Ascending aorta (tissue), 2 donors: ENCODE data around the gene ASPM. TPM values are rescaled to one million over a fixed set of nuclear protein-coding genes. Genes with fewer than 3 reads are reported as not detected.

ENCODE experiments used
- DNase-seq, 2 donors: peaks; one replicate each; pipeline ENCODE4 v3.0.0-alpha.2; 2019; ENCODE audit warnings: low spot score in 2 of 2
- H3K27ac ChIP-seq, 2 donors: fragments of 200-600 bp; sonication (generic); one replicate each; pipeline ENCODE4 v1.5.1; 2016 to 2017; ENCODE audit warnings: mild to moderate bottlenecking in 1 of 2
- H3K27me3 ChIP-seq: fragments of 200-600 bp; sonication (generic); one replicate; pipeline ENCODE4 v1.5.1; 2017
- H3K36me3 ChIP-seq, 2 donors: fragments of 200-600 bp; sonication (generic); one replicate each; pipeline ENCODE4 v1.5.1; 2016
- H3K4me1 ChIP-seq, 2 donors: fragments of 200-600 bp; sonication (generic); one replicate each; pipeline ENCODE4 v1.5.1; 2016 to 2017; ENCODE audit warnings: mild to moderate bottlenecking in 1 of 2
- H3K4me3 ChIP-seq, 2 donors: fragments of 200-600 bp; sonication (generic); one replicate each; pipeline ENCODE4 v1.5.1; 2016 to 2017; ENCODE audit warnings: mild to moderate bottlenecking in 1 of 2
- H3K9me3 ChIP-seq, 2 donors: fragments of 200-600 bp; sonication (generic); one replicate each; pipeline ENCODE4 v1.5.1; 2016
- intact Hi-C: fragments of 100-400 bp; cut with DNase I; formaldehyde crosslinking; loops from one replicate; pipeline ENCODE4 v1.15.1; 2023
- total RNA-seq: library from RNA; depleted of rRNA; stranded (reverse); fragments of >200 nt; gene quantifications from one replicate; pipeline ENCODE4 v1.1.0, GENCODE V29; 2016
- TF ChIP-seq, protein P1 (sequence below), 3 experiments: fragments of 200-600 bp in 2 of 3; fragments of 450-650 bp in 1 of 3; sonication (generic) in 2 of 3; IDR thresholded peaks; one replicate each; pipeline ENCODE4 v1.5.1; 2016 to 2019; ENCODE audit warnings: antibody characterized with exemption in 3 of 3, mild to moderate bottlenecking in 1 of 3, moderate library complexity in 1 of 3

ASPM gene
- total RNA-seq, 1 donor from 2014 or later, result not detected

DNA sequence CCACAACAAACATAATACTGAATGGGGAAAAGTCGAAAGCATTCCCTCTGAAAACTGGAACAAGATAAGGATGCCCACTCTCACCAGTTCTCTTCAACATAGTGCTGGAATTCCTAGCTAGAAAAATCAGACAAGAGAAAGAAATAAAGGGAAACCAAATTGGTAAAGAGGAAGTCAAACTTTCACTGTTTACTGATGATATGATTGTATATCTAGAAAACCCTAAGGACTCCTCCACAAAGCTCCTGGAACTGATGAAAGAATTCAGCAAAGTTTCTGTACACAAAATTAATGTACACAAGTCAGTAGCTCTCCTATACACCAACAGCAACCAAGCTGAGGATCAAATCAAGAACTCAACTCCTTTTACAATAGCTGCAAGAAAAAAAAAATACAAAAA, 72.5 kb downstream of the ASPM start:
- Histone ChIP-seq H3K27me3 (no peaks in the 10 kb centered on the region), H3K4me3 (no peak overlapping the region), H3K9me3 (no peaks in the 10 kb centered on the region), H3K36me3 (no peaks in the 10 kb centered on the region), H3K27ac (no peak overlapping the region), H3K4me1 (no peaks in the 10 kb centered on the region)
- TF ChIP-seq, protein P1, sequence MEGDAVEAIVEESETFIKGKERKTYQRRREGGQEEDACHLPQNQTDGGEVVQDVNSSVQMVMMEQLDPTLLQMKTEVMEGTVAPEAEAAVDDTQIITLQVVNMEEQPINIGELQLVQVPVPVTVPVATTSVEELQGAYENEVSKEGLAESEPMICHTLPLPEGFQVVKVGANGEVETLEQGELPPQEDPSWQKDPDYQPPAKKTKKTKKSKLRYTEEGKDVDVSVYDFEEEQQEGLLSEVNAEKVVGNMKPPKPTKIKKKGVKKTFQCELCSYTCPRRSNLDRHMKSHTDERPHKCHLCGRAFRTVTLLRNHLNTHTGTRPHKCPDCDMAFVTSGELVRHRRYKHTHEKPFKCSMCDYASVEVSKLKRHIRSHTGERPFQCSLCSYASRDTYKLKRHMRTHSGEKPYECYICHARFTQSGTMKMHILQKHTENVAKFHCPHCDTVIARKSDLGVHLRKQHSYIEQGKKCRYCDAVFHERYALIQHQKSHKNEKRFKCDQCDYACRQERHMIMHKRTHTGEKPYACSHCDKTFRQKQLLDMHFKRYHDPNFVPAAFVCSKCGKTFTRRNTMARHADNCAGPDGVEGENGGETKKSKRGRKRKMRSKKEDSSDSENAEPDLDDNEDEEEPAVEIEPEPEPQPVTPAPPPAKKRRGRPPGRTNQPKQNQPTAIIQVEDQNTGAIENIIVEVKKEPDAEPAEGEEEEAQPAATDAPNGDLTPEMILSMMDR (IDR thresholded peaks at IDR 0.05), result no peak
- intact Hi-C loops, result no loop called here
- DNase-seq, result no peak

DNA sequence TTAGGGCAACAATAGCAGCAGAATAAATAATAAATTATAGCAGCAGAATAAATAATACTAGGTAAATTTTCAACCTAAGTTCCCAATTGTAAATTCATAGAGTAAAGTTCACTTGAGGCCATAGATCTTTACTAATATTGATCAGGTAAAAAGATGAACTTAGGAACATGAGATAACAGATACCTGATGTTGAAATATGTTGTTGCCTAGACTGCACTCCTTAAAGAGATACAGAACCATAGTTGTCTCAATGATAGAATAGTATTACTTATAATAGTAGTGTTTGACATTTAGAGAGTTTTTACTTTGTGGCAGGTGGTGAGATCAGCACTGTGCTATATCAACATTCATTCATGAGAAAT, 79.0 kb downstream of the ASPM start:
- DNase-seq, result no peak
- TF ChIP-seq, protein P1 (IDR thresholded peaks at IDR 0.05), result no peak
- Histone ChIP-seq H3K27ac (no peak overlapping the region), H3K27me3 (no peaks in the 10 kb centered on the region), H3K4me1 (no peaks in the 10 kb centered on the region), H3K4me3 (no peak overlapping the region), H3K36me3 (no peaks in the 10 kb centered on the region), H3K9me3 (no peaks in the 10 kb centered on the region)
- intact Hi-C loops, result no loop called here

DNA sequence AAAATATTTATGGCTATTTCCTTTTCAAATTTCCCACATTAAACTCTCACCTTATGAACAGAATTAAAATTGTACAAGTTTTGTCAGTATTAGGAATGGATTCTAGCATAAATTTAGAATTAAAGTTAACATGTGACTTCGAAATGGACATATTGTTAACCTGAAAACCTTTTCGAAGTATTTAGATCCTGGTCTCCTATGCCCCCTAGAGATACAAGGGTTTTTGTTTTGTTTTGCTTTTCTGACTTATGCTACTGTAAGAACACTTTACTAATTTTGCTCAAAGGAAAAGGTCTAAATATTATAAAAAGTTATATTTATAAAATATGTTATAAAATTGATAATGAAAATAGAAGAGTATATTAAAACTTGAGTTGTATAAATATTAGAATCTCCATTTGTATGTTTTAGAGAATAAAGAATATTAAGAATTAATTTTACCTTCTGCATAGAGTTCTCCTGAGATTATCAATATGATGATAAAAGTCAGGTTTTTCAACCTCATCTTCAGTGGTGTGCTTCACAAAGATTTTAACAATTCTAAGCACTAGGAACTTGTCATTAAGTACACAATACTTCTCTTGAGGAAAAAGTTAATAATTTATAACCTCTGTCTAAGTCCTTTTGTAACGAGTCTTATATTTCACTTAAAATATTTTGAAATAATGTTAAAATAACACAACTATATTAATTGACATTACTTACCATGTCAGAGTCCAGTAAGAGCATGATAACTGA, 79.6 kb downstream of the ASPM start, which contains the start of gene F13B:
TSS of gene F13B (minus strand) at position 542 of the 738 bp plus-strand sequence. CDS start at position 505, 37 bp downstream.
- intact Hi-C loops, result no loop called here
- H3K9me3 ChIP-seq, result no peaks in the 10 kb centered on the region
- H3K4me3 ChIP-seq, result no peak within 1 kb of the TSS
- H3K27ac ChIP-seq, result no peak within 1 kb of the TSS
- no peaks in the 10 kb centered on the region for H3K27me3 ChIP-seq
- DNase-seq, result no peak
- TF ChIP-seq, protein P1 (IDR thresholded peaks at IDR 0.05), result no peak
- H3K36me3 ChIP-seq, result no peaks in the 10 kb centered on the region
- H3K4me1 ChIP-seq, result no peaks in the 10 kb centered on the region

DNA sequence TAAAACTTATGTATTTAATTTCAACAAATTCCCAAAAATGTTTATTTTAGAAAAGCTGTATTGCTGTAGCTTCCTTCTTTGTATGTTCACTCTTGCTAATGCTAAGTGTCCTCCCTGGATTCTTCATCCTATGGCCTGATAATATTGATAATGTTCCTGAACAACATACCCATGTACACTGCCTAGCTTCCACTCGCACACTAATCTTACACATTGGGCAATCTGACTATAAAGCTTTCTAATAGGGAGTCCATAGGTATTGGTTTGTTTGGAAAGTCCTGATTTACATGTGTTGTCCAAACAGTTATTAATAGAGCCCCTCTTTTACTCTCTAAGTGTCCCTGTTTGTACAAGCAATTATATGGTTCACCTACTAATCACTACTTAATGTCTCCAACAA, 80.2 kb downstream of the ASPM start:
- Histone ChIP-seq H3K36me3 (no peaks in the 10 kb centered on the region), H3K9me3 (no peaks in the 10 kb centered on the region)

DNA sequence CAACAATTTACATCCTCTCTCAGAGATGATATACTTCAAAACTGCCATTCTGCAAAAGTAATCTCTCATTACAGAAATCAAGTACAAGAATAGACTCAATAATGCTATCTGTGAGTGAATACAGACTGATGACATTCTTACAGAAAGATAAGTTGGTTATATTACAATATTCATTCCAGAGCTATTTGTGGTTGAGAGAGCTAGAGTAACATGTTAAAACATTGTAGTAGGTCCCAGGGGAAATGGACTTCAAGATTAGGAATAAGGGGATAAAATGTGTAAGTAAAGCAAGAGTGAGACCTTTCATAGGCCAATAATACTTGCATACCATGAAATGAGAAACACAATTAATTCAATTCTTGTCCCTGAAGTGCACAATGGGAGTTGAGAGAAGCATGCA, 80.9 kb downstream of the ASPM start:
- DNase-seq, result no peak
- H3K27ac ChIP-seq, result no peak overlapping the region
- no peaks in the 10 kb centered on the region for H3K4me1 ChIP-seq
- TF ChIP-seq, protein P1 (IDR thresholded peaks at IDR 0.05), result no peak
- H3K27me3 ChIP-seq, result no peaks in the 10 kb centered on the region
- no peak overlapping the region for H3K4me3 ChIP-seq
- H3K9me3 ChIP-seq, result no peaks in the 10 kb centered on the region
- intact Hi-C loops, result no loop called here
- no peaks in the 10 kb centered on the region for H3K36me3 ChIP-seq

More for the DNA sequence above, 80.2 kb downstream of the ASPM start:
- H3K27me3 ChIP-seq, result no peaks in the 10 kb centered on the region
- no peak overlapping the region for H3K27ac ChIP-seq
- TF ChIP-seq, protein P1 (IDR thresholded peaks at IDR 0.05), result no peak
- DNase-seq, result no peak
- no peaks in the 10 kb centered on the region for H3K4me1 ChIP-seq
- no peak overlapping the region for H3K4me3 ChIP-seq
- intact Hi-C loops, result no loop called here
